Measurements from ENCODE around the gene CYTH1.
"Not testable (repeated sequence)": the region's sequence is repeated elsewhere in the genome, so short reads cannot be mapped to it uniquely, and the experiment has no call there.

Gene CYTH1

GRCh38 chr17:78785663-78786057 lies 3.6 kb upstream of the CYTH1 start:
- FAIRE-seq = no peak

GRCh38 chr17:78785011-78785662 lies 3.1 kb upstream of the CYTH1 start:
- FAIRE-seq = no peak

GRCh38 chr17:78784352-78784751 lies 2.3 kb upstream of the CYTH1 start:
- no peak for FAIRE-seq

GRCh38 chr17:78783711-78784324 lies 1.7 kb upstream of the CYTH1 start:
- FAIRE-seq = no peak

- no peak for FAIRE-seq
These were observed 775 bp downstream of the CYTH1 start for GRCh38 chr17:78781104-78781892.

GRCh38 chr17:78780335-78780734 lies 1.7 kb downstream of the CYTH1 start:
- FAIRE-seq = no peak

GRCh38 chr17:78779850-78780249 lies 2.2 kb downstream of the CYTH1 start:
- no peak for FAIRE-seq

- FAIRE-seq = not testable (repeated sequence)
These were observed 2.8 kb downstream of the CYTH1 start for GRCh38 chr17:78779286-78779651.

- FAIRE-seq = no peak
These were observed 4.2 kb downstream of the CYTH1 start for GRCh38 chr17:78777881-78778280.

- FAIRE-seq = no peak
These were observed 7.0 kb downstream of the CYTH1 start for GRCh38 chr17:78774956-78775571.

- FAIRE-seq = no peak
These were observed 7.6 kb downstream of the CYTH1 start for GRCh38 chr17:78774453-78774852.

- no peak for FAIRE-seq
These were observed 10.2 kb downstream of the CYTH1 start for GRCh38 chr17:78771758-78772382.

- FAIRE-seq = no peak
These were observed 12.8 kb downstream of the CYTH1 start for GRCh38 chr17:78769196-78769773.

GRCh38 chr17:78767806-78768205 lies 14.3 kb downstream of the CYTH1 start:
- FAIRE-seq = no peak

- FAIRE-seq = no peak
These were observed 15.3 kb downstream of the CYTH1 start for GRCh38 chr17:78766743-78767294.

GRCh38 chr17:78766225-78766624 lies 15.8 kb downstream of the CYTH1 start:
- no peak for FAIRE-seq

- FAIRE-seq = no peak
These were observed 16.3 kb downstream of the CYTH1 start for GRCh38 chr17:78765821-78766220.

GRCh38 chr17:78764871-78765270 lies 17.2 kb downstream of the CYTH1 start:
- no peak for FAIRE-seq

GRCh38 chr17:78763561-78763960 lies 18.5 kb downstream of the CYTH1 start:
- FAIRE-seq = no peak

- no peak for FAIRE-seq
These were observed 20.2 kb downstream of the CYTH1 start for GRCh38 chr17:78761789-78762406.

GRCh38 chr17:78759969-78760352 lies 22.1 kb downstream of the CYTH1 start:
- FAIRE-seq = no peak

Data from islet of Langerhans (tissue), 1 donor.